Measurements from ENCODE around the gene IFITM10.

The IFITM10 gene

GRCh38 chr11:1762537-1763302 lies 12.3 kb upstream of the IFITM10 start:
- DNase-seq: no peak

- no peak for DNase-seq
These were observed 11.6 kb upstream of the IFITM10 start for GRCh38 chr11:1761857-1762536.

GRCh38 chr11:1761110-1761856 lies 10.9 kb upstream of the IFITM10 start:
- no peak for DNase-seq

GRCh38 chr11:1760351-1761109 lies 10.1 kb upstream of the IFITM10 start:
- no peak for DNase-seq

GRCh38 chr11:1759851-1760220 lies 9.4 kb upstream of the IFITM10 start:
- DNase-seq: no peak

- DNase-seq: no peak
These were observed 8.9 kb upstream of the IFITM10 start for GRCh38 chr11:1759151-1759850.

GRCh38 chr11:1758611-1759150 lies 8.3 kb upstream of the IFITM10 start:
- no peak for DNase-seq

GRCh38 chr11:1757861-1758610 lies 7.6 kb upstream of the IFITM10 start:
- no peak for DNase-seq

GRCh38 chr11:1756791-1757771 lies 6.7 kb upstream of the IFITM10 start:
- DNase-seq: no peak

GRCh38 chr11:1755692-1756561 lies 5.5 kb upstream of the IFITM10 start:
- DNase-seq: no peak

GRCh38 chr11:1755344-1755691 lies 4.9 kb upstream of the IFITM10 start:
- no peak for DNase-seq

GRCh38 chr11:1754376-1755150 lies 4.2 kb upstream of the IFITM10 start:
- DNase-seq: no peak

GRCh38 chr11:1753929-1754305 lies 3.5 kb upstream of the IFITM10 start:
- no peak for DNase-seq

- no peak for DNase-seq
These were observed 3.0 kb upstream of the IFITM10 start for GRCh38 chr11:1753229-1753928.

GRCh38 chr11:1752907-1753228 lies 2.5 kb upstream of the IFITM10 start:
- DNase-seq: no peak

- DNase-seq: no peak
These were observed 1.9 kb upstream of the IFITM10 start for GRCh38 chr11:1751999-1752906.

- DNase-seq: no peak
These were observed 1.1 kb upstream of the IFITM10 start for GRCh38 chr11:1751531-1751921.

Data from right forelimb (tissue), 1 donor.